ENCODE measurements around the gene ADAM15. TPM values are rescaled to one million over a fixed set of nuclear protein-coding genes. Genes with fewer than 3 reads are reported as not detected.

ADAM15 gene
- total RNA-seq, 4 donors from 2014 or later: 90.6 to 196 (median 115) TPM

- Histone ChIP-seq H3K27ac (peak overlapping the region; percentile 62 to 77 (median 66)), H3K4me3 (peak overlapping the region; percentile 6 to 46 (median 32)), H3K9me3 (no peaks in the 10 kb centered on the region), H3K27me3 (no peaks in the 10 kb centered on the region), H3K4me1 (peaks cover 12 to 21% (median 17%) of the 10 kb centered on the region in 4 donors), H3K36me3 (no peaks in the 10 kb centered on the region)
- intact Hi-C loops (cut with DNase I; ENCODE audit: low total_unique reads): no loop called here
- in situ Hi-C loops (cut with MboI; ENCODE audit: low pct_ligation_motif_present in 1 of 4, low pct_unique_long_range_greater_than_20kb in 1 of 4, low sequenced_read_pairs in 3 of 4): loop anchor here in 3 of 4 donors (25.0 kb wide), 1 partner anchor 109 kb away; the partner anchor contains the start of genes CKS1B (in 3 of the 3), PBXIP1 (in 3 of the 3), PYGO2 (in 3 of the 3) and SHC1 (in 3 of the 3)
- WGBS, 2 donors (ENCODE audit: low coverage in 1 of 2): 3% methylated on average over 51 of the region's 61 CpGs; no CpG with 5 or more reads in 1 of the 2 donors
- TF ChIP-seq POLR2AphosphoS5 (IDR thresholded peaks at IDR 0.05) (peak in 2 of 3 donors; percentile 53 to 56), POLR2A (IDR thresholded peaks at IDR 0.05) (peak; percentile 49), CTCF (IDR thresholded peaks at IDR 0.05) (peak; percentile 49 to 76 (median 63)), EP300 (IDR thresholded peaks at IDR 0.05; ENCODE audit: low read depth) (no peak)
- DNase-seq: peak; percentile 90
Observed at GRCh38 chr1:155070721-155071569, 19.8 kb downstream of the ADAM15 start.

- 75 to 80% methylated on average over 2 to 14 of the region's 14 CpGs for WGBS, 2 donors (ENCODE audit: low coverage in 1 of 2)
- in situ Hi-C loops (cut with MboI; ENCODE audit: low pct_ligation_motif_present in 1 of 4, low pct_unique_long_range_greater_than_20kb in 1 of 4, low sequenced_read_pairs in 3 of 4) (loop anchor here in 3 of 4 donors (25.0 kb wide), 1 partner anchor 109 kb away; the partner anchor contains the start of genes CKS1B (in 3 of the 3), PBXIP1 (in 3 of the 3), PYGO2 (in 3 of the 3) and SHC1 (in 3 of the 3)), intact Hi-C loops (cut with DNase I; ENCODE audit: low total_unique reads) (no loop called here)
- TF ChIP-seq CTCF (IDR thresholded peaks at IDR 0.05) (no peak), POLR2A (IDR thresholded peaks at IDR 0.05) (no peak), EP300 (IDR thresholded peaks at IDR 0.05; ENCODE audit: low read depth) (no peak), POLR2AphosphoS5 (IDR thresholded peaks at IDR 0.05) (no peak)
- no peaks in the 10 kb centered on the region for H3K9me3 ChIP-seq
- no peaks in the 10 kb centered on the region for H3K36me3 ChIP-seq
- H3K4me3 ChIP-seq: peak overlapping the region in 1 of 4 donors; percentile 46
- no peaks in the 10 kb centered on the region for H3K27me3 ChIP-seq
- H3K27ac ChIP-seq: peak overlapping the region in 3 of 4 donors; percentile 62 to 66 (median 65)
- peaks cover 12 to 21% (median 17%) of the 10 kb centered on the region in 4 donors for H3K4me1 ChIP-seq
- no peak for DNase-seq
Observed at GRCh38 chr1:155071701-155072100, 20.6 kb downstream of the ADAM15 start.

- H3K4me1 ChIP-seq: peaks cover 12 to 21% (median 17%) of the 10 kb centered on the region in 4 donors
- H3K27me3 ChIP-seq: no peaks in the 10 kb centered on the region
- WGBS, 2 donors (ENCODE audit: low coverage in 1 of 2): 61 to 64% methylated on average over 2 to 7 of the region's 7 CpGs
- intact Hi-C loops (cut with DNase I; ENCODE audit: low total_unique reads): no loop called here
- in situ Hi-C loops (cut with MboI; ENCODE audit: low pct_ligation_motif_present in 1 of 4, low pct_unique_long_range_greater_than_20kb in 1 of 4, low sequenced_read_pairs in 3 of 4): loop anchor here in 3 of 4 donors (25.0 kb wide), 1 partner anchor 110 kb away; the partner anchor contains the start of genes CKS1B (in 3 of the 3), PBXIP1 (in 3 of the 3), PYGO2 (in 3 of the 3) and SHC1 (in 3 of the 3)
- DNase-seq: no peak
- no peaks in the 10 kb centered on the region for H3K9me3 ChIP-seq
- no peak overlapping the region for H3K27ac ChIP-seq
- H3K4me3 ChIP-seq: no peak overlapping the region
- no peaks in the 10 kb centered on the region for H3K36me3 ChIP-seq
- TF ChIP-seq POLR2AphosphoS5 (IDR thresholded peaks at IDR 0.05) (no peak), POLR2A (IDR thresholded peaks at IDR 0.05) (no peak), CTCF (IDR thresholded peaks at IDR 0.05) (no peak), EP300 (IDR thresholded peaks at IDR 0.05; ENCODE audit: low read depth) (no peak)
Observed at GRCh38 chr1:155072531-155073289, 21.6 kb downstream of the ADAM15 start.
